Ishikawa (cell line): Measurements from ENCODE around the gene LMOD2.

Source experiments
- CEBPB ChIP-seq: IDR thresholded peaks from 2 replicates; pipeline ENCODE4 v1.6.1; 2012
- CREB1 ChIP-seq: IDR thresholded peaks from 2 replicates; pipeline ENCODE4 v1.6.1; 2012; ENCODE audit warnings: low read depth
- EGR1 ChIP-seq: IDR thresholded peaks from 2 replicates; pipeline ENCODE4 v1.6.1; 2012
- EP300 ChIP-seq: IDR thresholded peaks from 2 replicates; pipeline ENCODE4 v1.6.1; 2012; ENCODE audit warnings: borderline replicate concordance
- FOXM1 ChIP-seq: IDR thresholded peaks from 2 replicates; pipeline ENCODE4 v1.6.1; 2012; ENCODE audit warnings: low read depth, borderline replicate concordance
- NFIC ChIP-seq: IDR thresholded peaks from 2 replicates; pipeline ENCODE4 v1.6.1; 2012
- RAD21 ChIP-seq: IDR thresholded peaks from 2 replicates; pipeline ENCODE4 v1.6.1; 2012; ENCODE audit warnings: low read depth
- TAF1 ChIP-seq: IDR thresholded peaks from 2 replicates; pipeline ENCODE4 v1.6.1; 2012; ENCODE audit warnings: low read depth, mild to moderate bottlenecking
- TCF12 ChIP-seq: IDR thresholded peaks from 2 replicates; pipeline ENCODE4 v1.6.1; 2012; ENCODE audit warnings: low read depth
- TEAD4 ChIP-seq: IDR thresholded peaks from 2 replicates; pipeline ENCODE4 v1.6.1; 2012
- YY1 ChIP-seq: IDR thresholded peaks from 2 replicates; pipeline ENCODE4 v1.6.1; 2012; ENCODE audit warnings: low read depth
- ZBTB7A ChIP-seq: IDR thresholded peaks from 2 replicates; pipeline ENCODE4 v1.6.1; 2012; ENCODE audit warnings: low read depth
- TF ChIP-seq, protein P1 (sequence below): IDR thresholded peaks from 2 replicates; pipeline ENCODE4 v1.6.1; 2012
- TF ChIP-seq, protein P2 (sequence below): IDR thresholded peaks from 2 replicates; pipeline ENCODE4 v1.6.1; 2012
- TF ChIP-seq, protein P3 (sequence below): IDR thresholded peaks from 2 replicates; pipeline ENCODE4 v1.6.1; 2012; ENCODE audit warnings: low read depth, mild to moderate bottlenecking

LMOD2 gene

DNA sequence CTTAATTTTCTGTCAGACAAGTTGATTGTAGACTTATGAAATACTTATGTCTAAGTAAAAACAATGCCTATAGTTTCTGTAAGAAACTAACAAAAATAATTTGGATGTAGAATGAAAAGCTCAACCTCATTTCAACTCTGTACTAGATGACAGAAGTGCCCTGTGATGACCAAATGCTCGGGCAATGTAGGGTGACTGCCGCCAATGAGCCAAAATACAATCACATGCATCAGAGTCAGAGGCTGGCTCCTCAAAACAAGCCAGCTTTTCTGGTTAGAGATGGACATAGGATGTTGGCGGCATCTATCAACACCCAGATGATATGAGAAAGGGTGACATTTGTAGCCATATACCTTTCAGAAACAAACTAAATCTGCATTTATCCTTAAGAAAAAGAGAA lies 23.9 kb downstream of the LMOD2 start:
- no peak for TF ChIP-seq NFIC
- TF ChIP-seq, protein P1, sequence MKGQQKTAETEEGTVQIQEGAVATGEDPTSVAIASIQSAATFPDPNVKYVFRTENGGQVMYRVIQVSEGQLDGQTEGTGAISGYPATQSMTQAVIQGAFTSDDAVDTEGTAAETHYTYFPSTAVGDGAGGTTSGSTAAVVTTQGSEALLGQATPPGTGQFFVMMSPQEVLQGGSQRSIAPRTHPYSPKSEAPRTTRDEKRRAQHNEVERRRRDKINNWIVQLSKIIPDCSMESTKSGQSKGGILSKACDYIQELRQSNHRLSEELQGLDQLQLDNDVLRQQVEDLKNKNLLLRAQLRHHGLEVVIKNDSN = no peak
- TF ChIP-seq RAD21 = no peak
- TF ChIP-seq EGR1 = no peak
- no peak for TF ChIP-seq CREB1
- no peak for TF ChIP-seq FOXM1
- TF ChIP-seq TAF1 = no peak
- no peak for TF ChIP-seq ZBTB7A
- TF ChIP-seq, protein P2, sequence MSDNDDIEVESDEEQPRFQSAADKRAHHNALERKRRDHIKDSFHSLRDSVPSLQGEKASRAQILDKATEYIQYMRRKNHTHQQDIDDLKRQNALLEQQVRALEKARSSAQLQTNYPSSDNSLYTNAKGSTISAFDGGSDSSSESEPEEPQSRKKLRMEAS = no peak
- TF ChIP-seq CEBPB = no peak
- TF ChIP-seq EP300 = no peak
- no peak for TF ChIP-seq YY1
- TF ChIP-seq TEAD4 = no peak

DNA sequence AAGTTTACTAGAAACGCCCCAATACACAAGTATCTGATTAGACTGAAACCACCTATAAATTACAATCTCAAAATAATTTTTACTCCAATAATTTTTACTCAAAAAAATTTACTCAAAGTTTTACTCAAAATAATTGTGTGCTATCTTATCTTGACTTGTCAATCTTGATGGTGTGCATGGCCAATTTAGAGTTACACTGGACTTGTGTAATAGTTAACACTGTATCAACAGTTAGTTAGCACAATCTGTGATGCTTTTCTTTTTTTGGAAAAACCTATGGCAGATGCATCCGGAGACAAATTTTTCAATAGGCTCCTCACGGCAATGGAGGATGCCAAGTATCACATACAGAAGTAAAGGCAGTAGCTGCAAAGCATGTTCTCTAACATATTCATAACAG lies 24.9 kb downstream of the LMOD2 start:
- TF ChIP-seq CEBPB = no peak
- TF ChIP-seq YY1 = no peak
- TF ChIP-seq TAF1 = no peak
- no peak for TF ChIP-seq TCF12
- no peak for TF ChIP-seq RAD21
- TF ChIP-seq, protein P2 = no peak
- no peak for TF ChIP-seq FOXM1
- TF ChIP-seq NFIC = no peak
- TF ChIP-seq, protein P3, sequence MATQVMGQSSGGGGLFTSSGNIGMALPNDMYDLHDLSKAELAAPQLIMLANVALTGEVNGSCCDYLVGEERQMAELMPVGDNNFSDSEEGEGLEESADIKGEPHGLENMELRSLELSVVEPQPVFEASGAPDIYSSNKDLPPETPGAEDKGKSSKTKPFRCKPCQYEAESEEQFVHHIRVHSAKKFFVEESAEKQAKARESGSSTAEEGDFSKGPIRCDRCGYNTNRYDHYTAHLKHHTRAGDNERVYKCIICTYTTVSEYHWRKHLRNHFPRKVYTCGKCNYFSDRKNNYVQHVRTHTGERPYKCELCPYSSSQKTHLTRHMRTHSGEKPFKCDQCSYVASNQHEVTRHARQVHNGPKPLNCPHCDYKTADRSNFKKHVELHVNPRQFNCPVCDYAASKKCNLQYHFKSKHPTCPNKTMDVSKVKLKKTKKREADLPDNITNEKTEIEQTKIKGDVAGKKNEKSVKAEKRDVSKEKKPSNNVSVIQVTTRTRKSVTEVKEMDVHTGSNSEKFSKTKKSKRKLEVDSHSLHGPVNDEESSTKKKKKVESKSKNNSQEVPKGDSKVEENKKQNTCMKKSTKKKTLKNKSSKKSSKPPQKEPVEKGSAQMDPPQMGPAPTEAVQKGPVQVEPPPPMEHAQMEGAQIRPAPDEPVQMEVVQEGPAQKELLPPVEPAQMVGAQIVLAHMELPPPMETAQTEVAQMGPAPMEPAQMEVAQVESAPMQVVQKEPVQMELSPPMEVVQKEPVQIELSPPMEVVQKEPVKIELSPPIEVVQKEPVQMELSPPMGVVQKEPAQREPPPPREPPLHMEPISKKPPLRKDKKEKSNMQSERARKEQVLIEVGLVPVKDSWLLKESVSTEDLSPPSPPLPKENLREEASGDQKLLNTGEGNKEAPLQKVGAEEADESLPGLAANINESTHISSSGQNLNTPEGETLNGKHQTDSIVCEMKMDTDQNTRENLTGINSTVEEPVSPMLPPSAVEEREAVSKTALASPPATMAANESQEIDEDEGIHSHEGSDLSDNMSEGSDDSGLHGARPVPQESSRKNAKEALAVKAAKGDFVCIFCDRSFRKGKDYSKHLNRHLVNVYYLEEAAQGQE = no peak
- no peak for TF ChIP-seq TEAD4
- TF ChIP-seq, protein P1 = no peak
- no peak for TF ChIP-seq EGR1
- TF ChIP-seq CREB1 = no peak

DNA sequence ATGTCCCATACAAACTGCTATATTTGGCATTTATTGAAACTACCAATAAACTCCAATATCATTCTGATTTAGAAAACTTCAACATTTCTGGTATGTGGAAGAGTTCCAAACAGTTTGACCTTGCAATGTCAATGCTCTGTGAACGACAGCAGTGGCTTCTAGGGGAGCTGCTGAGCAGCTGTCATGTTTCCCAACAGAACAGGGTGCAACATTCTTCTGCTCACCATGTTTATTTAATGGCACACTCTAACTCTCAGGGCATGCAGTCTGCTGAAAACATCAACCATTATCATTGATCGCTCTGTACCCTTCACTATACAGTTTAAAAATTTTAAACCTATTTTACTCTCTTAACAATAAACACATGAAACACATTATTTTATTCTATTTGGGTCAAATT lies 25.9 kb downstream of the LMOD2 start:
- TF ChIP-seq, protein P1 = no peak
- TF ChIP-seq, protein P3 = no peak
- no peak for TF ChIP-seq RAD21
- no peak for TF ChIP-seq FOXM1
- no peak for TF ChIP-seq CREB1
- TF ChIP-seq ZBTB7A = no peak
- TF ChIP-seq TAF1 = no peak
- TF ChIP-seq TEAD4 = no peak
- TF ChIP-seq NFIC = no peak
- TF ChIP-seq, protein P2 = no peak
- no peak for TF ChIP-seq EP300

DNA sequence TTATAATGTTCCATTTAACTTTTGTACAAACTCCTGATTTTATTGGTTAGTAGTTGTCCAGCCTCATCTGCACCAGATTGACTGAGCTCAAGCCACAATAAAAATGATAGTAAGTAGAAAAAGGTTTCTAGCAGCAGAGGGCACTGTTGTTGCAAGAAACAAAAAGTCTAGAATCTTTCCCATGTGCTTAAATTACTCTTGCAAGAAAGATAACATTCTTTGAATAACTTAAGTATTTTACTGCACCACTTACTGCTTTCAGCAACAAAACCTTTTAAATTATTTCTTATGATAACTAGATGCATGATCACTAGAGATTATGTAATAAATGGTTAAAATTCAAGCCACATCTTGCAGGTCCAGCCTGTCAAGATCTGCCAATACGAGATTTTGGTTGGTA lies 27.0 kb downstream of the LMOD2 start:
- TF ChIP-seq ZBTB7A = no peak
- peak; percentile 55 for TF ChIP-seq RAD21
- TF ChIP-seq TAF1 = no peak
- no peak for TF ChIP-seq EP300
- TF ChIP-seq FOXM1 = no peak
- no peak for TF ChIP-seq EGR1

DNA sequence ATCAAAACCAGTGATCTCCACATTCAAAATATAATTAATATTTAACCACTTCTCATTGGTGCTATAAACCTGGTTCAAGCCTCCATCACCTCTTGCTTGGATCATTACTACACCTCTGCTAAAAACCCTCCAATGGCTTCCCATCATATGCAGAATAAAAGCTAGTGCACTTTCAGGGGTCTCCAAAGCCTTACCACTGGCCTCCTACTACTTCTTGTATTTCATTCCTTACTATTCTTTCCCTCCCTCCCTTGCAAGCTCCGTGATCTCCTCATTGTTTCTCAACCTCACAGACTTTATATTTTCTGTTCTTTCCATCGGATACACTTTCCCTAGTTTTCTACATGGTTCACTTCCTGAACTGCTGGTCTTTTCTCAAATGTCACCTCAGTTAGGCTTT lies 31.5 kb downstream of the LMOD2 start:
- no peak for TF ChIP-seq RAD21
- no peak for TF ChIP-seq FOXM1
- TF ChIP-seq CREB1 = no peak
- TF ChIP-seq ZBTB7A = no peak
- TF ChIP-seq TAF1 = no peak
- TF ChIP-seq TCF12 = no peak
- no peak for TF ChIP-seq EGR1
- TF ChIP-seq NFIC = no peak
- TF ChIP-seq, protein P1 = no peak
- TF ChIP-seq EP300 = no peak
- TF ChIP-seq CEBPB = no peak
- TF ChIP-seq TEAD4 = no peak
- TF ChIP-seq, protein P3 = no peak
- TF ChIP-seq YY1 = no peak
- TF ChIP-seq, protein P2 = no peak
